ENCODE results near the gene FMO1. TPM values are rescaled to one million over a fixed set of nuclear protein-coding genes. Genes with fewer than 3 reads are reported as not detected.

Gene FMO1
- total RNA-seq, 1 donor from 2014 or later = 3.6 TPM

DNA sequence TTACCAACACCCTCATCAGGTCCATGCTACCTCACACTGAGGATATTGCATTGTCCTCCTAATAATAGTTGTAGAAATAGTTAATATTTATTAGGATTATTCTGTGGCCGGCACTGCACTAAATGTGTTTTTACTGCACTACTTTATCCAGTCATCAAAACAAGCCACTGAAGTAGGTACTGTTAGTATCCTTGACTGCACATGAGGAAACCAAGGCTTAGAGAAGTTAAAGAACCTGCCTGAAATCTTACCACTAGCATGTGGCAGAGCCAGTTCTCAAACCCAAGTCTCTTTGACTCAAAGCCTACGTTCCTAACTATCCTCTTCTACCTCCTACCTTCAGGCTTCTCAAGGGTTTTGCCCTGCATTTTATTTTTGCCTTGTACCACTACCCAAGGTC, 30.9 kb downstream of the FMO1 start:
- TF ChIP-seq, protein P1, sequence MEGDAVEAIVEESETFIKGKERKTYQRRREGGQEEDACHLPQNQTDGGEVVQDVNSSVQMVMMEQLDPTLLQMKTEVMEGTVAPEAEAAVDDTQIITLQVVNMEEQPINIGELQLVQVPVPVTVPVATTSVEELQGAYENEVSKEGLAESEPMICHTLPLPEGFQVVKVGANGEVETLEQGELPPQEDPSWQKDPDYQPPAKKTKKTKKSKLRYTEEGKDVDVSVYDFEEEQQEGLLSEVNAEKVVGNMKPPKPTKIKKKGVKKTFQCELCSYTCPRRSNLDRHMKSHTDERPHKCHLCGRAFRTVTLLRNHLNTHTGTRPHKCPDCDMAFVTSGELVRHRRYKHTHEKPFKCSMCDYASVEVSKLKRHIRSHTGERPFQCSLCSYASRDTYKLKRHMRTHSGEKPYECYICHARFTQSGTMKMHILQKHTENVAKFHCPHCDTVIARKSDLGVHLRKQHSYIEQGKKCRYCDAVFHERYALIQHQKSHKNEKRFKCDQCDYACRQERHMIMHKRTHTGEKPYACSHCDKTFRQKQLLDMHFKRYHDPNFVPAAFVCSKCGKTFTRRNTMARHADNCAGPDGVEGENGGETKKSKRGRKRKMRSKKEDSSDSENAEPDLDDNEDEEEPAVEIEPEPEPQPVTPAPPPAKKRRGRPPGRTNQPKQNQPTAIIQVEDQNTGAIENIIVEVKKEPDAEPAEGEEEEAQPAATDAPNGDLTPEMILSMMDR (IDR thresholded peaks at IDR 0.05) = no peak
- no peak overlapping the region for H3K27ac Mint-ChIP-seq (ENCODE audit: unreplicated experiment)
- peaks cover 51% of the 10 kb centered on the region for H3K27me3 Mint-ChIP-seq (ENCODE audit: unreplicated experiment)
- H3K36me3 Mint-ChIP-seq (ENCODE audit: unreplicated experiment) = no peaks in the 10 kb centered on the region
- no peaks in the 10 kb centered on the region for H3K9me3 Mint-ChIP-seq (ENCODE audit: unreplicated experiment)
- no peaks in the 10 kb centered on the region for H3K4me1 Mint-ChIP-seq (ENCODE audit: unreplicated experiment)
- no peak overlapping the region for H3K4me3 Mint-ChIP-seq (ENCODE audit: unreplicated experiment)
- no peak for DNase-seq (ENCODE audit: extremely low spot score, unreplicated experiment)

DNA sequence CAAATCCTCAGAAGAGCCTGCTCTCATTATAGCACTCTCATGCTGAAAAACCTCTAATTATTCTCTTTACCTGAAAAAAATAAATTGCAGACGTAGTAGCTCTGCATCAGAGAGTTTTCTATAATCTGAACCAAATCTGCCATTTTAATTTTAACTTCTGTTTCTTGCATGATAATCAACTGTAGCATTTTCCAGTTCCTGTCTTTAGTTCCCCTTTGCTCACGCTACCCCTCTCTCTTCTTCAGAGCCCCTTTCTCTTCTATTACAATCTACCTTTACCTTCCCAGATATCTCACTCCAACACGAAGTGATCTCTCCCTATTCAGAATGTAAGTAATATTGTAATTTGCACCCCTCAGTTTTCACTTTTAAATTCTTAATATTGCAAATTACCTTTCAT, 31.4 kb downstream of the FMO1 start:
- no peaks in the 10 kb centered on the region for H3K4me1 Mint-ChIP-seq (ENCODE audit: unreplicated experiment)

DNA sequence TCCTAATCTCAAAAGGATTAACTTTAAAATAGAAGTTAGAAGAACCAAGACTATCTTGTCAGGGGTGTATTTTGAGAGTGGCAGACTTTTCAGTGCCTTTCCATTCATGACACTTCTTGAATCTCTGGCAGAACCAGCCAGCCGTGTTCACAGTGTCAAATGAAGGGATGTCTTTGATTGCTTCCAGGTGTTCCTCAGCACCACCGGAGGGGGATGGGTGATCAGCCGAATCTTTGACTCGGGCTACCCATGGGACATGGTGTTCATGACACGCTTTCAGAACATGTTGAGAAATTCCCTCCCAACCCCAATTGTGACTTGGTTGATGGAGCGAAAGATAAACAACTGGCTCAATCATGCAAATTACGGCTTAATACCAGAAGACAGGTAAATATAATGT, 32.3 kb downstream of the FMO1 start:
- Mint-ChIP-seq H3K27ac (ENCODE audit: unreplicated experiment) (no peak overlapping the region), H3K4me1 (ENCODE audit: unreplicated experiment) (no peaks in the 10 kb centered on the region), H3K4me3 (ENCODE audit: unreplicated experiment) (no peak overlapping the region), H3K36me3 (ENCODE audit: unreplicated experiment) (no peaks in the 10 kb centered on the region), H3K27me3 (ENCODE audit: unreplicated experiment) (peaks cover 51% of the 10 kb centered on the region), H3K9me3 (ENCODE audit: unreplicated experiment) (no peaks in the 10 kb centered on the region)
- DNase-seq (ENCODE audit: extremely low spot score, unreplicated experiment) = no peak
- TF ChIP-seq, protein P1 (IDR thresholded peaks at IDR 0.05) = no peak

More for the DNA sequence above, 31.4 kb downstream of the FMO1 start:
- peaks cover 52% of the 10 kb centered on the region for H3K27me3 Mint-ChIP-seq (ENCODE audit: unreplicated experiment)
- DNase-seq (ENCODE audit: extremely low spot score, unreplicated experiment) = no peak
- TF ChIP-seq, protein P1 (IDR thresholded peaks at IDR 0.05) = no peak
- no peaks in the 10 kb centered on the region for H3K9me3 Mint-ChIP-seq (ENCODE audit: unreplicated experiment)
- H3K4me3 Mint-ChIP-seq (ENCODE audit: unreplicated experiment) = no peak overlapping the region
- no peaks in the 10 kb centered on the region for H3K36me3 Mint-ChIP-seq (ENCODE audit: unreplicated experiment)
- no peak overlapping the region for H3K27ac Mint-ChIP-seq (ENCODE audit: unreplicated experiment)

DNA sequence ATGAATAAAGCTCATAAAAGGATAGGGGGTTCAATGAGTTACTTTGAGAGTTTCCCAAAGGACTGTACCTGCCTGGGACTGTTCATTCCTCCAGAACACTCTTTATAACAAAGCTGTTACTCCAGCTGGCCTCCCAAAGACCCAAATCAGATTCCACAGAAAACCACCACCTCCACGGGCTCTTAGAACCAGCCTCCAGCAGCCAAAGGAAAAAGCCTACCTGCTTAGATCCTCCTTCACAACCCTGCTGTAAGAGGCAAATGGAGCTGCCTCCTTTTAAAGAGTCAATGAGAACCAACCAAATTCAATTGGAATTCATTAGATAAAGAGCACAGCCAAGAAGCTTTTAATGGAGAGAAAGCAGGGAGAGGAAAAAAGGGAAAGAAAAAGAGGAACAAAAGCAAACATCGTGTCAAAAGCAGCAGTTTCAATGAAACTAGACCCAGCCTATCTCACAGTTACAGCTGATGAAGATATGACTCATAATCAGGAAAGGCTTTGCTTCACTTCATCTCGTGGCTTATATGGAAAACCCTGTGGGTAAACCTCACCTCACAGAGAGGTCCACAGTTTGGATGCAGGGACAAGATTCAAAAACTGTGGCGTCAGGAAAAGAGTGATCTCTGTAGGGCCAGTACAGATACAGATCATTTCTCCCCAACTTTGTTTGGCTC, 37.9 kb downstream of the FMO1 start:
- no peaks in the 10 kb centered on the region for H3K9me3 Mint-ChIP-seq (ENCODE audit: unreplicated experiment)
- H3K4me1 Mint-ChIP-seq (ENCODE audit: unreplicated experiment) = peaks cover 1% of the 10 kb centered on the region
- TF ChIP-seq, protein P1 (IDR thresholded peaks at IDR 0.05) = no peak
- DNase-seq (ENCODE audit: extremely low spot score, unreplicated experiment) = no peak
- H3K36me3 Mint-ChIP-seq (ENCODE audit: unreplicated experiment) = no peaks in the 10 kb centered on the region
- no peak overlapping the region for H3K4me3 Mint-ChIP-seq (ENCODE audit: unreplicated experiment)
- no peak overlapping the region for H3K27ac Mint-ChIP-seq (ENCODE audit: unreplicated experiment)
- H3K27me3 Mint-ChIP-seq (ENCODE audit: unreplicated experiment) = peaks cover 27% of the 10 kb centered on the region

DNA sequence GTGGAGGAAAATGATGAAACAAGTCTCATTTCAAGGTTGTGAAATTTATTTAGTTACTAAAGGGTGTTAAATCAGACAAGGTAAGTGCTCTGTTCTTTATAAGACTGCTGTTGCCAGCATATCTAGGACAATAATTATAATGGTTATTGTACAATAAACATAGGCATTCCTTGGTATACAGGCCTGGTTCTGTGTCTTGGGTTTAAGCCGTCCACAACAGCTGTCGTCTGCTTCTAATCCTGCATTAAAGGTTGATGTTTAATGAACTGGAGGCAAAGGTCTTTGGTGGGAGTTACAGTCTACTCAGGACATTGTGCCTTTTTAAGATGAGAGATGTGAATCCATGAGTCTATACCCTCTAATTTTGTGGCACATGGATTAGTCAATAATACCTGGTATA, 42.3 kb downstream of the FMO1 start:
- TF ChIP-seq, protein P1 (IDR thresholded peaks at IDR 0.05) = no peak
- DNase-seq (ENCODE audit: extremely low spot score, unreplicated experiment) = no peak
- Mint-ChIP-seq H3K27me3 (ENCODE audit: unreplicated experiment) (peaks cover 5% of the 10 kb centered on the region), H3K4me1 (ENCODE audit: unreplicated experiment) (peaks cover 21% of the 10 kb centered on the region), H3K4me3 (ENCODE audit: unreplicated experiment) (no peak overlapping the region), H3K9me3 (ENCODE audit: unreplicated experiment) (no peaks in the 10 kb centered on the region), H3K27ac (ENCODE audit: unreplicated experiment) (no peak overlapping the region), H3K36me3 (ENCODE audit: unreplicated experiment) (no peaks in the 10 kb centered on the region)

All from osteocyte (in vitro differentiated cells).